PFSK-1 (cell line): ENCODE measurements around the gene RAD51B.

Source experiments
- FOXP2 ChIP-seq: optimal IDR thresholded peaks from 2 replicates; pipeline ENCODE3; 2011; ENCODE audit warnings: borderline replicate concordance, control low read depth, inconsistent platforms; ENCODE audit not compliant: insufficient read depth; ENCODE audit errors: extremely low read length, extremely low read depth
- TAF1 ChIP-seq: IDR thresholded peaks from 2 replicates; pipeline ENCODE4 v1.6.1; 2012; ENCODE audit warnings: low read length, control low read depth, borderline replicate concordance; ENCODE audit not compliant: insufficient read depth

DNA sequence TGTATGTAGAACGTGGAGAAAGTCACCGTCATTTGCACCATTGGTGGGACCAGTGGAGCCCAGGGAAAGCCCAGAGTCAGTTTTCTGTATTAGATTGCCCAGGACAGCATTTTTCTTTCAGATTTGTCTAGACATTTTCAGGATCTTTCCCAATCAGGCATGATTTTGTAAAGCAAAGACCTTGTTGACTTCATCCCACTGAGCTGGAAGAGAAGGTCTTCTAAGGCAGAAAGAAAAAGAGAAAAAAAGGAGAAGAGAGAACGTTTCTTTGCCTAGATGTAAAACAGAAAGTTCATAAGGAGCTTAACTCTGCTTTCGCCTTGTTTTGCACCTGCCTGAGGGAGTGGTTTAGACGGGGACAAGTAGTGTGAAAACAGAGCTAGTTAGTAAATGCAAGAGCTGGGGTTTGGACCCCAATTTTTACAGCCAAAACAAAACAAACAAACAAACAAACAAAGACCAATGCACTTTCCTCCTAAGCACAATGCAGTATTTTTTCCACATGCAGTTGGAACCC, 700.1 kb downstream of the RAD51B start:
- TF ChIP-seq FOXP2 (no peak), TAF1 (no peak)
